Activated naive CD4-positive, alpha-beta T cell treated with anti-CD3 and anti-CD28 coated beads, Interleukin-2, amount 10 ng/mL, durations not matched to agents 5 hours and 36 hours (primary cell): ENCODE data around the gene EARS2. TPM values are rescaled to one million over a fixed set of nuclear protein-coding genes. Genes with fewer than 3 reads are reported as not detected.

Experiments used
- total RNA-seq, 2 experiments: library from RNA; stranded (reverse); gene quantifications; one replicate each; pipeline ENCODE4 v1.2.3, GENCODE V29; 2021

The EARS2 gene
- 10 to 100 TPM; 11.3 to 14.4 TPM for total RNA-seq

DNA sequence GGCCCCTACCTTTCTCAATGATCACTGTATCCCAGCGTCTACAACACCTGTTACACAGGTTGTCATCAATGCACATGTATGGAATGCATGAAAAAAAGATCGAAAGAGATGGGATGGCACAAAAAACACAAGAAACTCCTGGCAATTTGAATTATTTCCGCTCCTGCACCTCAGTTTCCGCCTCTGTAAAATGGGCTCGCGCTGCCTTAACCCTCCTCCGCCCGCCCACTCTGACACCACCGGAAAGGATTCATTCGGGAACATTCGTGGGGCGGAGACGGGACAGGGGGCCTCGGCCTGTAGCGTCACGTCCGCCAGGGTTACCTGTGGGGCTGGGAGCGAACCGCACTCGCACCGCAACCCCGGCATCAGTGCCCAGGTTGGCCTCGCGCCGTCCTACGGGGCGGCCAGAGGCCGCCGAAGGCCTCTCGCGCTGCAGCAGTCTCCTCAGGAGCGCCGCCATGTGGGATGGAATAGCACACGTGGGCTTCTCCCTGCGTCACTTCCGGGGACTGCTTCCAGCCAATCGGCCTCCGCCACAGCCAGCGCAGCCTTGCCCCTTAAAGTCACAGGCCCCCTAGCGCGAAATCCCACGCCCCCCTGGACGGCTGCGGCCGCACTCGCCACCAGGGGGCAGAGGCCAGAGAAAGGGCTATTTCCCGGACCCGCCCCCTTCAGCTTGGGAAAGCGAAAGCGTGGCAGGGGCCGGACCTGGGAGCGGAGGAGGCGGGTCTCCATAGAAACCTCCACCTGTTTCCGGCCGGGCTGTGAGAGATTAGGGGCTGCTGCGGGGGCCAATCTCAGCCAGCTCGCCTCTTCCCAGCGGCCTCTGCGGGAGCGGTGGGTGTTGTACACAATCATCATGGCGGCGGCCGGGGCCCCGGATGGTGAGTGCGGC is at the start of gene EARS2, which contains the start of gene UBFD1:
TSS of gene EARS2 (minus strand) at position 470 of the 898 bp plus-strand sequence. CDS start at position 463, 7 bp downstream.
TSS of gene UBFD1 (plus strand) at position 847 of the 898 bp plus-strand sequence. CDS start at position 863, 16 bp downstream.

DNA sequence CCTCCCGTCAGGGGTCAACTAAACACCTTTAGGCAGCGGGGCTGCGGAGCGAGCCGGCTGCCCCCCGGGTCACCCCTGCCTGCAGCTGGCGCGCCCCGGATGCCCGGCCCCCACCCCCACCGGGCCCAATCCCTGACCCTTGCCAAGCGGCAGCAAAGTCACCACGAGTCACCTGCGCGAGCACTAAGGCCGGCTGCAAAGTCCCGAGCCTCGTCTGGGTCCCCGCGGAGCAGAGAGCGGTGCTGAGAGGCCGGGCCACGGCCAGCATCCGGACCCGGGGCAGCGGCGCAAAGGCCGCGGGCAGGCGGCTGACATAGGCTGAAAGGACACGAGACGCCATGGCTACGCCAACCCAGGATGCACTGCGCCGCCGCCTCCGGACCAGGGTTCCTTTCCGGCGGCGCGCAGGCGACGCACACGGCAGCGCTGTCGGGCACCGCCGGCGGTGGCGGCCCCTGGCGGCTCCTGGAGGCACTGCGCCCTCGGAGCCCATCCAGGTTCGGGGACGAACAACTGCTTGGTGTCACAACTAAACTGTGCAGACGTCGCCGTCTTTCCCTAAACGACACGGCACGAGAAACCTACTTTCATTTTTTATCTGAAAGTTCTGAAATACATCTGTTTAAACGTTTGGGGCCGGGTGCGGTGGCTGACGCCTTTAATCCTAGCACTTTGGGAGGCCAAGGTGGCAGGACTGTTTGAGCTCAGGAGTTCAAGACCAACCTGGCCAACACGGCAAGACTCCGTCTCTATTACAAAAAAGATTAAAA is 39.0 kb upstream of the EARS2 start, which contains the start of gene NDUFAB1:
TSS of gene NDUFAB1 (minus strand) at position 366 of the 770 bp plus-strand sequence. CDS start at position 340, 26 bp downstream.

GRCh38 chr16:23510164-23510914 is 46.8 kb downstream of the EARS2 start, which contains the start of gene GGA2:
Gene GGA2 (minus strand): TSS chr16:23510494. CDS start chr16:23510411, 83 bp downstream.

Other genes with a start within 250 kb of the EARS2 start
- 10 to 100 TPM; 17.5 to 17.6 TPM for gene COG7, start 104.2 kb downstream of the EARS2 start, total RNA-seq
- gene GGA2, start 46.9 kb downstream of the EARS2 start, total RNA-seq, result 100 to 1,000 TPM in 1 of 2 experiments, 10 to 100 TPM in 1; 96.9 to 103 TPM
- gene UBFD1, start 377 bp upstream of the EARS2 start, total RNA-seq, result 10 to 100 TPM; 38.5 TPM
- 10 to 100 TPM; 67.4 to 70.4 TPM for gene NDUFAB1, start 39.0 kb upstream of the EARS2 start, total RNA-seq
- 10 to 100 TPM; 18.3 to 18.7 TPM for gene PALB2, start 84.0 kb upstream of the EARS2 start, total RNA-seq
- 10 to 100 TPM; 62.5 to 69.0 TPM for gene DCTN5, start 84.1 kb upstream of the EARS2 start, total RNA-seq
- gene PLK1, start 121.5 kb upstream of the EARS2 start, total RNA-seq, result 10 to 100 TPM; 67.6 to 69.8 TPM
- not detected for gene ERN2, start 155.9 kb upstream of the EARS2 start, total RNA-seq
- gene CHP2, start 197.7 kb upstream of the EARS2 start, total RNA-seq, result not detected